Trophoblast cell (in vitro differentiated cells and primary cell): ENCODE data around the gene MUC5AC.

Experiments
- DNase-seq, 2 donors: peaks; one replicate each; pipeline ENCODE4 v3.0.0-alpha.2; 2016
- H2AFZ ChIP-seq: 2 replicates; pipeline ENCODE4 v1.6.1; 2013; ENCODE audit warnings: low read length, moderate library complexity, mild to moderate bottlenecking; ENCODE audit not compliant: insufficient read depth, poor library complexity
- H2AK5ac ChIP-seq: 2 replicates; pipeline ENCODE4 v1.6.1; 2013; ENCODE audit warnings: mild to moderate bottlenecking, low read length
- H2BK120ac ChIP-seq: 2 replicates; pipeline ENCODE4 v1.6.1; 2013; ENCODE audit warnings: low read length, mild to moderate bottlenecking, moderate library complexity; ENCODE audit not compliant: insufficient read depth, poor library complexity
- H2BK12ac ChIP-seq: 2 replicates; pipeline ENCODE4 v1.6.1; 2013; ENCODE audit warnings: mild to moderate bottlenecking, low read length, moderate library complexity
- H2BK5ac ChIP-seq: 2 replicates; pipeline ENCODE4 v1.6.1; 2013; ENCODE audit warnings: low read length, low read depth, moderate library complexity, mild to moderate bottlenecking; ENCODE audit not compliant: poor library complexity
- H3K14ac ChIP-seq: 2 replicates; pipeline ENCODE4 v1.6.1; 2013; ENCODE audit warnings: mild to moderate bottlenecking, low read length
- H3K18ac ChIP-seq: 2 replicates; pipeline ENCODE4 v1.6.1; 2013; ENCODE audit warnings: mild to moderate bottlenecking, low read length
- H3K23ac ChIP-seq: 2 replicates; pipeline ENCODE4 v1.6.1; 2013; ENCODE audit warnings: low read length
- H3K27ac ChIP-seq: 2 replicates; pipeline ENCODE4 v1.5.1; 2013; ENCODE audit warnings: low read depth, mild to moderate bottlenecking, inconsistent platforms, low read length, moderate library complexity
- H3K27me3 ChIP-seq: 2 replicates; pipeline ENCODE4 v1.6.1; 2013; ENCODE audit warnings: inconsistent platforms, mild to moderate bottlenecking, low read length, moderate library complexity; ENCODE audit not compliant: insufficient read depth
- H3K36me3 ChIP-seq, 2 experiments: 1 replicate in 1 of 2; 2 replicates in 1 of 2; pipeline ENCODE4 v1.6.1; 2013; ENCODE audit warnings: low read length in 2 of 2, mild to moderate bottlenecking in 2 of 2, moderate library complexity in 1 of 2; ENCODE audit not compliant: insufficient read depth in 2 of 2, control insufficient read depth in 1 of 2
- H3K4ac ChIP-seq: 2 replicates; pipeline ENCODE4 v1.6.1; 2013; ENCODE audit warnings: low read depth, mild to moderate bottlenecking, low read length, moderate library complexity
- H3K4me1 ChIP-seq, 2 experiments: 1 replicate in 1 of 2; 2 replicates in 1 of 2; pipeline ENCODE4 v1.6.1; 2013; ENCODE audit warnings: low read length in 2 of 2, mild to moderate bottlenecking in 2 of 2, moderate library complexity in 1 of 2; ENCODE audit not compliant: insufficient read depth in 2 of 2, control insufficient read depth in 1 of 2
- H3K4me2 ChIP-seq: 2 replicates; pipeline ENCODE4 v1.6.1; 2013; ENCODE audit warnings: inconsistent platforms, mild to moderate bottlenecking, low read length, moderate library complexity
- H3K4me3 ChIP-seq: 2 replicates; pipeline ENCODE4 v1.5.1; 2013; ENCODE audit warnings: mild to moderate bottlenecking, low read depth, low read length, inconsistent platforms
- H3K79me1 ChIP-seq: one replicate; pipeline ENCODE4 v1.6.1; 2013; ENCODE audit warnings: low read length
- H3K79me2 ChIP-seq: 2 replicates; pipeline ENCODE4 v1.6.1; 2013; ENCODE audit warnings: low read length, mild to moderate bottlenecking; ENCODE audit not compliant: control insufficient read depth, insufficient read depth, poor library complexity
- H3K9ac ChIP-seq: 2 replicates; pipeline ENCODE4 v1.6.1; 2013; ENCODE audit warnings: mild to moderate bottlenecking, low read length
- H3K9me3 ChIP-seq: 2 replicates; pipeline ENCODE4 v1.6.1; 2013; ENCODE audit warnings: low read depth, mild to moderate bottlenecking, control low read depth, inconsistent platforms, low read length; ENCODE audit not compliant: insufficient read depth
- H4K12ac ChIP-seq: 2 replicates; pipeline ENCODE4 v1.6.1; 2013; ENCODE audit warnings: low read depth, mild to moderate bottlenecking, low read length, moderate library complexity
- H4K8ac ChIP-seq: 2 replicates; pipeline ENCODE4 v1.6.1; 2013; ENCODE audit warnings: low read depth, mild to moderate bottlenecking, low read length, moderate library complexity
- H4K91ac ChIP-seq: one replicate; pipeline ENCODE4 v1.6.1; 2013; ENCODE audit warnings: low read depth, mild to moderate bottlenecking, low read length, moderate library complexity
- WGBS: extraction: QIAGEN DNeasy Blood & Tissue Kit; methylation state at CpG from one replicate; pipeline ENCODE4 v1.1.7; 2013; ENCODE audit warnings: missing lambda C conversion rate; ENCODE audit not compliant: insufficient read length, insufficient coverage; ENCODE audit errors: extremely low coverage; 5-methylcytosine and 5-hydroxymethylcytosine counted together

The MUC5AC gene

DNA sequence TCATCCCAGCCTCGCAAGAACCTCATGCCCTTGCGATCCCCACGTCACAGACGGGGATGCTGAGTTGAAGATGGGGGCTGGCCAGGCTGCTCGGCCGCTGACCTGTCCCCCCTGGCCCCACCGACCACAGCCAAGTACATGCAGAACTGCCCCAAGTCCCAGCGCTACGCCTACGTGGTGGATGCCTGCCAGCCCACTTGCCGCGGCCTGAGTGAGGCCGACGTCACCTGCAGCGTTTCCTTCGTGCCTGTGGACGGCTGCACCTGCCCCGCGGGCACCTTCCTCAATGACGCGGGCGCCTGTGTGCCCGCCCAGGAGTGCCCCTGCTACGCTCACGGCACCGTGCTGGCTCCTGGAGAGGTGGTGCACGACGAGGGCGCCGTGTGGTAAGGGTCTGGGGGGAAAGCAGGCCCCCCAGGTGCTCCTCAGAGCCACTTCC is 75.1 kb downstream of the MUC5AC start:
- WGBS = no CpG with 5 or more reads among the region's 30 CpGs
- Histone ChIP-seq H3K36me3 (no peaks in the 10 kb centered on the region), H4K8ac (no peak overlapping the region), H2BK120ac (no peak overlapping the region), H4K12ac (no peak overlapping the region), H3K4me3 (no peak overlapping the region), H2BK5ac (no peak overlapping the region), H3K9me3 (no peaks in the 10 kb centered on the region), H2AK5ac (no peak overlapping the region), H3K18ac (no peak overlapping the region), H2AFZ (no peak overlapping the region), H3K27me3 (no peaks in the 10 kb centered on the region), H3K9ac (no peak overlapping the region), H3K79me1 (no peaks in the 10 kb centered on the region), H2BK12ac (no peak overlapping the region), H4K91ac (no peak overlapping the region), H3K79me2 (no peaks in the 10 kb centered on the region), H3K4ac (no peak overlapping the region), H3K23ac (no peak overlapping the region), H3K14ac (no peak overlapping the region), H3K4me1 (no peaks in the 10 kb centered on the region), H3K4me2 (no peak overlapping the region), H3K27ac (no peak overlapping the region)
- no peak for DNase-seq

DNA sequence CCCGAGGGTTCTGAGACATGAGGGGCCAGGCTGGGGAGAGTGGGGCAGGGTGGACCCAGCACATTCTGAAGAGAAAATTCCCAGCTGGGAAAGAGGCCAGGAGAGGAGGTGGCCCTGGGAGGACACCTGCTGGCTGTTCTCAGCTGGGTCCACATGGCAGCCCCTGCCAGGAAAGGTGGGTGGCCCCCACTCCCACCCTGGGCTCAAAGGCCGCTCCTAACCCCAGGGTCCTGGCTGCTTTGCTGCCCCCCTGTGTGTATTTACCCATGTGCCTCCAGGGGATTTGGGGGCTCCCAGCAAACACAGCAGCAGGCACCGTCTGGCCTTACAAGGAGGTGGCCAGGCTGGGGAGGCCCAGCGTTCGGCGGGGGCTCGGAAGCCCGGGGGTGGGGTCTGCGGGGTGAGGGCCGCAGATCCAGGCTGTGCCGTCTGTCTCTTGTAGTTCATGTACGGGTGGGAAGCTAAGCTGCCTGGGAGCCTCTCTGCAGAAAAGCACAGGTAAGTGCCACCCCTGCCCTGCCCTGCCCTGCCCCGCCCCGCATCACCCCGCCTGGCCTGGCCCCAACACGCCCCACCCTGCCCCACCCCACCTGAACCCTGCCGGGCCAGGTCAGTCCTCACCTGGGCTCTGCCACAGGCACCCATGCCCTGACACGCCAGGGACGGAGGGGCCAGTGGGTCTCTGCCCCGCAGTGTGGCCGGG is 75.7 kb downstream of the MUC5AC start:
- Histone ChIP-seq H2BK120ac (no peak overlapping the region), H3K18ac (no peak overlapping the region), H2BK5ac (no peak overlapping the region), H2AK5ac (no peak overlapping the region), H4K91ac (no peak overlapping the region), H3K23ac (no peak overlapping the region), H3K4ac (no peak overlapping the region), H3K27me3 (no peaks in the 10 kb centered on the region), H3K36me3 (no peaks in the 10 kb centered on the region), H3K9me3 (no peaks in the 10 kb centered on the region), H2BK12ac (no peak overlapping the region), H3K9ac (no peak overlapping the region), H3K79me1 (no peaks in the 10 kb centered on the region), H3K4me2 (no peak overlapping the region), H4K8ac (no peak overlapping the region), H3K27ac (no peak overlapping the region), H3K4me1 (no peaks in the 10 kb centered on the region), H3K4me3 (no peak overlapping the region), H3K79me2 (no peaks in the 10 kb centered on the region), H2AFZ (no peak overlapping the region), H4K12ac (no peak overlapping the region), H3K14ac (no peak overlapping the region)
- WGBS = no CpG with 5 or more reads among the region's 21 CpGs
- no peak for DNase-seq

DNA sequence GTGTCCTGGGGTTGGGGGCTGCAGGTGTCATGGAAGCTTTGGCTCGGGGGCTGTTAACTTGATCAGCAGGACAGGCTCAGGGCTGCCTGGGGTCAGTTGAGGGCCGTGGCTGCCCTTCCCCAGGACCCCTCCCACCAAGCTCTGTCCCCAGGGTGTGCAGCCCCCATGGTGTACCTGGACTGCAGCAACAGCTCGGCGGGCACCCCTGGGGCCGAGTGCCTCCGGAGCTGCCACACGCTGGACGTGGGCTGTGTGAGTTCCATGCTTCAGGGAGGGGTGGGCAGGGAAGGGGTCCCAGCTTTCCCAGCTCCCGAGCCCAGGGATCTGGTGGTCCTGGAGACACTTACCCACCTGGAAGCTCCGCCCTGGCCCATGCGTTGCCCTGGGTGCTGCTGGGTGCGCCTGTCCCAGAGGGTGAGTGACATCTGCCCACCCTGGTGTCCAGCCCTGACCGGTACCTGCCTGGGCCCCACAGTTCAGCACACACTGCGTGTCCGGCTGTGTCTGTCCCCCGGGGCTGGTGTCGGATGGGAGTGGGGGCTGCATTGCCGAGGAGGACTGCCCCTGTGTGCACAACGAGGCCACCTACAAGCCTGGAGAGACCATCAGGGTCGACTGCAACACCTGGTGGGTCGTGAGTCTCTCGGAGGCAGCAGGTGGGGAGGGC is 76.4 kb downstream of the MUC5AC start:
- H2BK120ac ChIP-seq = no peak overlapping the region
- H3K4ac ChIP-seq = no peak overlapping the region
- H2AFZ ChIP-seq = no peak overlapping the region
- no peaks in the 10 kb centered on the region for H3K79me1 ChIP-seq
- no peaks in the 10 kb centered on the region for H3K27me3 ChIP-seq
- H2BK5ac ChIP-seq = no peak overlapping the region
- H3K4me3 ChIP-seq = no peak overlapping the region
- no CpG with 5 or more reads among the region's 22 CpGs for WGBS
- H4K91ac ChIP-seq = no peak overlapping the region
- H2AK5ac ChIP-seq = no peak overlapping the region
- H3K9me3 ChIP-seq = peaks cover 5% of the 10 kb centered on the region
- no peak overlapping the region for H3K27ac ChIP-seq
- no peak overlapping the region for H3K4me2 ChIP-seq
- no peak overlapping the region for H3K9ac ChIP-seq
- no peaks in the 10 kb centered on the region for H3K79me2 ChIP-seq
- H3K23ac ChIP-seq = no peak overlapping the region
- H4K12ac ChIP-seq = no peak overlapping the region
- H3K36me3 ChIP-seq = no peaks in the 10 kb centered on the region
- no peak overlapping the region for H2BK12ac ChIP-seq
- no peak overlapping the region for H3K18ac ChIP-seq
- no peak for DNase-seq
- H3K14ac ChIP-seq = no peak overlapping the region
- no peak overlapping the region for H4K8ac ChIP-seq
- H3K4me1 ChIP-seq = no peaks in the 10 kb centered on the region

DNA sequence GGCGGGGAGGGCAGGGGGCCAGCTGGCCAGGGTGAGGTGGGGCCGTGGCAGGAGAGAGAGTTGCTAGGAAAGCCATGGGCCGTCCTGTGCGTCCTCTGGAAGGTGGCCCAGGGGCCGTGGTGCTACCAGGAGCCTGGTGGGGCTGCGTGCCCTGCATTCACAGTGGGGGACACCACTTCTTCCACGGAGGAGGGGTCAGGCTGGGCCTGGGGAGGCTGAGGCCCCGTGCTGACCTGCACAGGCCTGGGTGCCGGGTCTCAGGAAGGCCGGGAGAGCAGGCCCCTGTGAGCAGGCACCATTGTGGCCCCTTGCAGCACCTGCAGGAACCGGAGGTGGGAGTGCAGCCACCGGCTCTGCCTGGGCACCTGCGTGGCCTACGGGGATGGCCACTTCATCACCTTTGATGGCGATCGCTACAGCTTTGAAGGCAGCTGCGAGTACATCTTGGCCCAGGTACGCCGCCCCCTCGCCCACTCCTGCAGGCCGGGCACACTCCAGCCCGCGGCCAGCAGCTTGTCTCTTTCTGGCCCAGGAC is 77.1 kb downstream of the MUC5AC start:
- Histone ChIP-seq H2BK5ac (no peak overlapping the region), H2BK12ac (no peak overlapping the region), H3K27ac (no peak overlapping the region), H4K12ac (no peak overlapping the region), H3K4me2 (no peak overlapping the region), H2AFZ (no peak overlapping the region), H2BK120ac (no peak overlapping the region), H3K79me2 (no peaks in the 10 kb centered on the region), H3K79me1 (no peaks in the 10 kb centered on the region), H3K4me3 (no peak overlapping the region), H3K23ac (no peak overlapping the region), H4K8ac (no peak overlapping the region), H3K4me1 (no peaks in the 10 kb centered on the region), H3K18ac (no peak overlapping the region), H3K9me3 (peaks cover 8% of the 10 kb centered on the region), H4K91ac (no peak overlapping the region), H3K9ac (no peak overlapping the region), H2AK5ac (no peak overlapping the region), H3K36me3 (no peaks in the 10 kb centered on the region), H3K4ac (no peak overlapping the region), H3K14ac (no peak overlapping the region), H3K27me3 (no peaks in the 10 kb centered on the region)
- WGBS = no CpG with 5 or more reads among the region's 23 CpGs
- no peak for DNase-seq
